ENCODE measurements around the gene SKP1.
A peak's percentile ranks its signal among the peaks of the same experiment; 100 is the strongest.

The SKP1 gene

DNA sequence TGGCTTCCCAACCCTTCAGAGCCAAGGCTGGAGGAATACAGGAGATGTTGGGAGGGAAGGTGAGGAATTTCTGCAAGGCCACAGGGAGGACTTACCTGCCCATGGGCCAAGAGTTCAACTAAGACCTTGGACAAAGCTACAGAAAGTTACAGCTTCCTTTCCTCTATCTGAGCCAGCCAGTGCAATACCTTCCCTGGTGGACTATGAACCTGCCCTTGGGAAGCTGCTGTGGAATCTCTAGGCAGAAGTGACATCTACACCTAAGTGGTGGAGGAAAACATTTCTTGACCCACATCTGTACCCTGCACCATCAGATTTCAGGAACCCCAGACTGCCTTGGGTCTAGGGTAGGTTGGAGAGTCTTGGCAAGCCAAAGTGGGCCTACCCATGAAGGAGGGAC lies 6.7 kb upstream of the SKP1 start:
- no peak overlapping the region for H3K4me2 ChIP-seq (ENCODE audit: low read depth, low read length)
- H3K27ac ChIP-seq (ENCODE audit: low read length): no peak overlapping the region
- H3K9ac ChIP-seq (ENCODE audit: low read length): no peak overlapping the region
- H3K9me2 ChIP-seq (replicated peaks; ENCODE audit: insufficient read depth, low read length): no peaks in the 10 kb centered on the region
- H3K9me3 ChIP-seq (replicated peaks; ENCODE audit: insufficient read depth, low read length): no peaks in the 10 kb centered on the region
- DNase-seq: no peak
- H3F3A ChIP-seq (ENCODE audit: insufficient read depth, low read length): no peaks in the 10 kb centered on the region
- H2AFZ ChIP-seq (ENCODE audit: low read length): no peak overlapping the region
- H3K4me1 ChIP-seq (ENCODE audit: low read length): no peaks in the 10 kb centered on the region
- H3K27me3 ChIP-seq (replicated peaks; ENCODE audit: insufficient read depth, low read length): no peaks in the 10 kb centered on the region
- no peaks in the 10 kb centered on the region for H3K79me2 ChIP-seq (ENCODE audit: low read length)
- no peaks in the 10 kb centered on the region for H3K36me3 ChIP-seq (replicated peaks; ENCODE audit: insufficient read depth, low read length)
- no peak for TF ChIP-seq EZH2 (optimal IDR thresholded peaks at IDR 0.05; ENCODE audit: low read depth, low read length)
- no peak for TF ChIP-seq EZH2phosphoT487 (IDR thresholded peaks at IDR 0.05; ENCODE audit: low read length)
- TF ChIP-seq, protein P1, sequence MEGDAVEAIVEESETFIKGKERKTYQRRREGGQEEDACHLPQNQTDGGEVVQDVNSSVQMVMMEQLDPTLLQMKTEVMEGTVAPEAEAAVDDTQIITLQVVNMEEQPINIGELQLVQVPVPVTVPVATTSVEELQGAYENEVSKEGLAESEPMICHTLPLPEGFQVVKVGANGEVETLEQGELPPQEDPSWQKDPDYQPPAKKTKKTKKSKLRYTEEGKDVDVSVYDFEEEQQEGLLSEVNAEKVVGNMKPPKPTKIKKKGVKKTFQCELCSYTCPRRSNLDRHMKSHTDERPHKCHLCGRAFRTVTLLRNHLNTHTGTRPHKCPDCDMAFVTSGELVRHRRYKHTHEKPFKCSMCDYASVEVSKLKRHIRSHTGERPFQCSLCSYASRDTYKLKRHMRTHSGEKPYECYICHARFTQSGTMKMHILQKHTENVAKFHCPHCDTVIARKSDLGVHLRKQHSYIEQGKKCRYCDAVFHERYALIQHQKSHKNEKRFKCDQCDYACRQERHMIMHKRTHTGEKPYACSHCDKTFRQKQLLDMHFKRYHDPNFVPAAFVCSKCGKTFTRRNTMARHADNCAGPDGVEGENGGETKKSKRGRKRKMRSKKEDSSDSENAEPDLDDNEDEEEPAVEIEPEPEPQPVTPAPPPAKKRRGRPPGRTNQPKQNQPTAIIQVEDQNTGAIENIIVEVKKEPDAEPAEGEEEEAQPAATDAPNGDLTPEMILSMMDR (IDR thresholded peaks at IDR 0.05; ENCODE audit: low read length): no peak
- no peaks in the 10 kb centered on the region for H4K20me1 ChIP-seq (ENCODE audit: insufficient read depth, low read length)
- no peak overlapping the region for H3K4me3 ChIP-seq (ENCODE audit: low read length)

DNA sequence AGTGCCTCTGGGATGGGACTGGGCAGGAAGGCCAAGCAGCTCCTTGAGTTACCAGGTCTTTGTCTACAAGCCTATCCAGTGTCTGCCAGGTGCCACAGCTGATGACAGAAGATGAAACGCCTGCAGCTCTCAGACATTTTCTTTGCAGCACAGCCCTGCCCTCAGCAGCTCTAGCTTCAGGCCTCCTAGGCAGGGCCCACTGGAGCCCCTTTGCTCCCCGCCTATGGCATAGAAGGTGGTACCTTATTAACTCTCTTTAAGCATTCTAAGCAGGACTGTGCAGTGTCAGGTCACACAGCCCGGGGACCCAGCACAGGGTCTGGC lies 1.3 kb upstream of the SKP1 start:
- no peak overlapping the region for H3K4me3 ChIP-seq (ENCODE audit: low read length)
- no peak overlapping the region for H3K27ac ChIP-seq (ENCODE audit: low read length)
- TF ChIP-seq EZH2 (optimal IDR thresholded peaks at IDR 0.05; ENCODE audit: low read depth, low read length) (no peak), EZH2phosphoT487 (IDR thresholded peaks at IDR 0.05; ENCODE audit: low read length) (no peak)
- TF ChIP-seq, protein P1 (IDR thresholded peaks at IDR 0.05; ENCODE audit: low read length): no peak

DNA sequence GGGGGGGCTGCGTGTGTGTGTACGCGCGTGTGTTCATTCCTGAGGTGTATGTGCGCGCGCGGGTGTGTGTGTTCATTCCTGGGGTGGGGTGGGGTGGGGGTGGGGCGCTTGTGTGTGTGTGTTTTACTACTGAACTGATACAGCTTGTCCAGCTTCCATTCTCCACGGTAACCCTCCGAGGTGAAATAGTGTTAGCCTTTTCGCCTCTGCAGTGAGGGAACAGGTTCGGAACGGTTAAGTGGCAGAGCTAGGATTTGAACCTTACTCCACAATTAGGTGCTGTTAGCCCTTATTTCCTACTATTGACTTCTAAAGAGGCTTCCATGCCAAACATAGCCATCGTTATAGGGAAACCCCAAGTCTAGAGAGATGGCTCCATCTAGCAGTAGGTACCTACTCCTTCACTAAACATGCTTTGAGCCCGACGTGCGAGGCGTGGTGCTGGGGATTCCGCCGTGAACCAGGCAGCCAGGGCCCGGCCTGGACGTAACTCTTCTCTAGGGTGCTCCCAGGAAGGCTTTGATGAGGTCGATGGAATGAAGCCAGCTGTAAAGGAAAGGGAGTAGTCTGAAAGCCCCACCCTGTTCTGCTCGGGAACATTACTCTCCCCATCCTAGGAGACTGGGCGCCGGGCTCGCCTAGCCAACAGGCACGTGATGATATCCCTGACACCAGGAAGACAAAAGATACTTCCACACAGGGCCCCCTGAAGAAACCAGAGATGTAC lies 782 bp upstream of the SKP1 start:
- Histone ChIP-seq H3K9ac (ENCODE audit: low read length) (peak overlapping the region; percentile 99), H2AFZ (ENCODE audit: low read length) (peak overlapping the region; percentile 45), H3K9me3 (replicated peaks; ENCODE audit: insufficient read depth, low read length) (no peaks in the 10 kb centered on the region), H3K9me2 (replicated peaks; ENCODE audit: insufficient read depth, low read length) (no peaks in the 10 kb centered on the region), H3K27me3 (replicated peaks; ENCODE audit: insufficient read depth, low read length) (no peaks in the 10 kb centered on the region), H3F3A (ENCODE audit: insufficient read depth, low read length) (peaks cover 15% of the 10 kb centered on the region), H3K79me2 (ENCODE audit: low read length) (peaks cover 40% of the 10 kb centered on the region), H3K27ac (ENCODE audit: low read length) (peak overlapping the region; percentile 96; the same call in 1 of the 2 replicates), H4K20me1 (ENCODE audit: insufficient read depth, low read length) (peaks cover 15% of the 10 kb centered on the region), H3K36me3 (replicated peaks; ENCODE audit: insufficient read depth, low read length) (no peaks in the 10 kb centered on the region), H3K4me2 (ENCODE audit: low read depth, low read length) (peak overlapping the region; percentile 58), H3K4me3 (ENCODE audit: low read length) (peak overlapping the region; percentile 72), H3K4me1 (ENCODE audit: low read length) (peaks cover 9% of the 10 kb centered on the region)
- no peak for TF ChIP-seq EZH2phosphoT487 (IDR thresholded peaks at IDR 0.05; ENCODE audit: low read length)
- TF ChIP-seq, protein P1 (IDR thresholded peaks at IDR 0.05; ENCODE audit: low read length): no peak
- no peak for TF ChIP-seq EZH2 (optimal IDR thresholded peaks at IDR 0.05; ENCODE audit: low read depth, low read length)
- no peak for DNase-seq

More for the DNA sequence above, 1.3 kb upstream of the SKP1 start:
- DNase-seq: no peak
- no peak overlapping the region for H3K9ac ChIP-seq (ENCODE audit: low read length)
- peaks cover 15% of the 10 kb centered on the region for H3F3A ChIP-seq (ENCODE audit: insufficient read depth, low read length)
- no peaks in the 10 kb centered on the region for H3K9me3 ChIP-seq (replicated peaks; ENCODE audit: insufficient read depth, low read length)
- H3K36me3 ChIP-seq (replicated peaks; ENCODE audit: insufficient read depth, low read length): no peaks in the 10 kb centered on the region
- H3K9me2 ChIP-seq (replicated peaks; ENCODE audit: insufficient read depth, low read length): no peaks in the 10 kb centered on the region
- H3K27me3 ChIP-seq (replicated peaks; ENCODE audit: insufficient read depth, low read length): no peaks in the 10 kb centered on the region
- peaks cover 9% of the 10 kb centered on the region for H3K4me1 ChIP-seq (ENCODE audit: low read length)
- no peak overlapping the region; the same call in 1 of the 2 replicates for H3K4me2 ChIP-seq (ENCODE audit: low read depth, low read length)
- H4K20me1 ChIP-seq (ENCODE audit: insufficient read depth, low read length): peaks cover 15% of the 10 kb centered on the region
- peaks cover 36% of the 10 kb centered on the region for H3K79me2 ChIP-seq (ENCODE audit: low read length)
- H2AFZ ChIP-seq (ENCODE audit: low read length): no peak overlapping the region

Data from MM.1S (cell line).